Tongue (tissue), 3 donors: ENCODE results near the gene TVP23C. TPM values are rescaled to one million over a fixed set of nuclear protein-coding genes. Genes with fewer than 3 reads are reported as not detected.

ENCODE experiments used
- DNase-seq: peaks from one replicate; pipeline ENCODE4 v3.0.0-alpha.2; 2015
- small RNA-seq: library from RNA; depleted of rRNA; stranded (forward); fragments of <200 nt; gene quantifications from one replicate; pipeline ENCODE3, GENCODE V24; 2014; ENCODE audit warnings: low replicate concordance
- total RNA-seq: library from RNA; depleted of rRNA; stranded (reverse); fragments of >200 nt; gene quantifications from one replicate; pipeline ENCODE4 v1.2.3, GENCODE V29; 2014

TVP23C gene
- total RNA-seq, 1 donor from 2014 or later, result 25.6 TPM

DNA sequence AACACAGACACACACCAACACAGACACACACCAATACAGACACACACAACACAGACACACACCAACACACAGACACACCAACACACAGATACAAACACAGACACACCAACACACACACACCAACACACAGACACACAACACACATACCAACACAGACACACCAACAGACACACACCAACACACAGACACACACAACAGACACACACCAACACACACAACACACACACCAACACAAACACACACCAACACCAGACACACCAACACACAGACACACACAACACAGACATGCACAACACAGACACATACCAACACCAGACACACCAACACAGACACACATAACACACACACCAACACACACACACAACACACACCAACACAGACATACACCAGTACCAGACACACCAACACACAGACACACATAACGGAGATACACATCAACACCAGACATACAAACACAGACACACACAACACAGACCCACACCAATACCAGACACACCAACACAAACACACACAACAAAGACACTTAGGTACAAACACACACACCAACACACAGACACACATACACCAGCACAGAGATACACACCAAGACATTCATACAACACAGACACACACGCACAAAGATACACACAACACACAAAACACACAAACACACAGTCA lies 98.1 kb downstream of the TVP23C start:
- DNase-seq, result no peak

DNA sequence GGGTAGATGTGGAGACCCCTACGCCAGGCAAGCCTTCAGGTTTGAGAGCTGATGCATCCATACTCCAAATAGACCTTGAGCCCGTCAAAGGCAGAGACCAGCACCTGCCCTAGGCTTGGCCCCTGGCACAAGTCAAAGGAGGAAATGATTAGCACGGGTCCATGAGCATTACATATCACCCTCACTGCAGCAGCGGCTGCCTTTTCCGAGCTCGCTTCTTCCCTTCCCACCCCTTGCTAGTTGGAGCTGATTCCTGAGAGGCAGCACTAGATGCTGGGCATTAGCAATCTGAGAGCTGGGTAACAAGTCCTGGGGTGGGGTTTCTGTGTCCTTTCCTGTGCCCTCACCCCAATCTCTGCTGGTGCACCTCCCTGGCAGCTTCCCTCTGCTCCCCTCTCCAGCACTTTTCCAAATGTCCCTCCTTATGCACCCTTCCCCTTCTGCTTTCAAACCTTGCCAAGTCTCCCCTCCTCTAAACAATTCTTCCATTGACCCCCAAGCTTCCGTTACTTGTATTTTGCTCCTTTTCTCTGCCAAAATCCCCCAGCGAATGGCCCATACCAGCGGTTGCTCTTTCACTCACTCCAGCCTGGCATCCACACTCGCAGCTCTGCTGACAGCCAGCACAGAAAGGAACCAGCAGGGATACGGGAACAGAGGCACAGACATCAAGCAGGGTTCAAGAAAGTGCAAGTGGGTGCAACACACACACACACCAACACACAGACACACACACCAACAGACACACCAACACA lies 98.9 kb downstream of the TVP23C start:
- peak; percentile 60 for DNase-seq

DNA sequence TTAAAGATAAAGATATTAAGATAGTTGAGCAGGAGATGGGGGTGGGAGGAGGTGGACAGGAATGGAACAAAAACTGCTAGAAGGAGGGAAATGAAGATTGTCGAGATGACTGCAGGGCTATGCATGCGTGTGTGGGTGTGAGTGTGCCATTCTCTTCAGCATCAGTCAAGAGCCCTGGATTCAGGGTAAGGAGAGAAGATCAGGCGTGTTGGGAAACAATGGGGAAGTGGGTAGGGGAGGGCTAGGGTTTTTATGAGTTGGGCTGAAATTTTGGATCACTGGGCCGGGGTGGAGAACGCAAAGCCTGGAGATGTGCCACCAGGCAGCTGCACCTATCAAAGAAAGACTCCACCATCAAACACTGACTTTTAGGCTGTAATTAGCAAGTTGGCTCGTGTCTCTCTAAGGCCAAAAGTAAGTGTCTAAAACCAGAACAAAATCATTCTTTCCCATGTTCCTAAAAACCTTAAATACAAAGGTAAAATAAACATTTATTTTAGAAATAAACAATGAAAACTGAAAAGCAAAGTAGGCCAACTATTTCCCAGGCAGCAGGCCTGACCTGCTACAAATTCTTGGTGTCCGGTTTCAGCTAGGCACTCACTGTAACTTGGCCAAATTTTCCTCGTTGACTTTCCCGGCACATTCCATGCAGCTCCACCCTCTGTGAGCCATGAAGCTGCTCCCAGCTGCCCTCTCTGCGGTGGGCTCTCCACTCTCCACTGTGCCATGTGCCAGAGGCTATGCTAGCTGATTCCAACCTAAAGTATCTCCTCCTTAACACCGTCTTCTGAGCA lies 100.1 kb downstream of the TVP23C start:
- peak; percentile 93 for DNase-seq

DNA sequence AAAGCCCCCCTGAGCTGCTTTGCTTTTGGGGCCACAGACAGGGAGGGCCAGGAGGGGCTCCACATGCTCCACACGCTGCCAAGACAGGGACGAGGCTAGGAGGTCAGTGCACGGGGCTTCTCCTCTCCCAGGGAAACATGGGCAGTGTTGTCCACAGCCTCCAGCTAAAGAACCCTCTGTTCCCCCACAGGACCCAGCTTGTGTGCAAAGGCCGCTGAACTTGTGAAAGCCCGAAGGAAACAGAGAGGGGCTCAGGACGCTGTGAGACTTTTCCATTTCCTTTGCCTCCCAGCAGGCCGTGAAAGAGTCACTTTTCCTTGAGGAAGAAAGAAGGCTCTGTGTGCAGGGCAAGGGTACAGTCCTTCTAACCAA lies 105.6 kb downstream of the TVP23C start:
- DNase-seq, result no peak

DNA sequence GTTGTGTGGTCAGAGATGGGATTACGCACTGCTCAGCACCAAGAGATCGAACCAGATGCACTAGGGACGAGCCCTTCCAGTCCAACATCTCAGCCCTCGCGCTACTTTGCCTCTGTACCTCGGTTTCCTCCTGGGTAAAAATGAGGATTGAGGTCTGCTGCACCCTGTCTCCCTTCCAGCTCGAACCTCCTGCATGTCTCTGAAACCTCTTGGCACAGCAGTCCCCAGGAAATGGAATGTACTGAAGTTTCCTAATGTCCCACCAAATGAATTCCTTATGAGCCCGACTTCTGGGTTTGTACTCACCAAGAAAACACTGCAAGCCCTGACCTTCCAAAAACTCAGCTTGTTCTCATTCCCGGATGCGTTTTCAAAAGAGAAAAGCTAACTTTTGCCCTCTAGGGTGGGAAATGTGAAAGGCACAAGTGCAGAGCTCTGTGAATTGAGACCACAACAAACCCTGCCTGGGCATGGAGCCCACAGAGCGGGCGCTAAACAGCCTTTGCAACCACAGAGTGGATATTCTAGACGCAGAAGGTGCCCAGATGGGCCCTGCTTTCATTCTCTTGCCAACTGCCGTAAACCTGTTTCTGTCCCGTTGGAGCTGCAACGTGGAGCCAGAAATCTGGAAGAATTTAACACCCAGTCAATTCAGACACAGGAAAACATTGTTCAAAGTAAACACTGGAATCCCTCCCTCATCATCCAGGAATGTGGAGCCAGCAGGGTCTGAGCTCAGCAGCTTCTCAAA lies 106.1 kb downstream of the TVP23C start:
- peak; percentile 98 for DNase-seq

DNA sequence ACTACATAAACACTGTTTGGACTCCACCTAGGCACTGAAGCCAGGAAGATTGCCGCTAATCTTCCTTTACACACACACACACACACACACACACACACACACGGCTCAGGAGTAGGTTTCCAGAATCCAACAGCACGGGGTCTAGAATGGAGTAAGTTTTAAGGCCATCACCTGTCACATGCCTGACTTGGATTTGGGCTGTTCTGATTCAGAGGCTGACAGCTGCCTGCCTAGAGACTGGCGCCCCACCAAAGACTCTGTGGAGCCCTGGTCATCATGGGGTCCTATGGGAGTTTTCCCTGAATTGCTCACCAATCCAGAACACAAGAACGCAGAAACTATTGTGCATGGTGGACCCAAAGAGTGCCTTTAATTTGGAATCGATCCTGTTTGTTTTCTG lies 106.8 kb downstream of the TVP23C start:
- DNase-seq, result peak; percentile 83

DNA sequence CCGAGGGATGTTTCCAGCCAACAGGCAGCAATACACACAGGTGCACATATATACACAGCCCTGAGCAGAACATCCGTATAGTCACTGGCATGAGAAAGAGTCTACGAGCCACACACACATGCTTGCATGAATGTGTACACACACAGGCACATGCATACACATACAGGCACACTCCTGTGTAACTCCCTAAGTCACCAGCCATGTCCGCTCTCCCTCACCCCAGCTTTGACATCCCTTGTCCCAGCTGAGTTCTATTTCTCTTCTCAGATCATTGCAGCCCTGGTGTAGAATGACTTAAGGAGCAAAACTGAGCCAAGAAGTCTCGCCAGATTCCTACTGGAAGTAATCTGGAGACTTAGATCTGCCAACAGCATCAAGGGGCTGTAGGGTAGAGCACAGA lies 108.9 kb downstream of the TVP23C start:
- no peak for DNase-seq

DNA sequence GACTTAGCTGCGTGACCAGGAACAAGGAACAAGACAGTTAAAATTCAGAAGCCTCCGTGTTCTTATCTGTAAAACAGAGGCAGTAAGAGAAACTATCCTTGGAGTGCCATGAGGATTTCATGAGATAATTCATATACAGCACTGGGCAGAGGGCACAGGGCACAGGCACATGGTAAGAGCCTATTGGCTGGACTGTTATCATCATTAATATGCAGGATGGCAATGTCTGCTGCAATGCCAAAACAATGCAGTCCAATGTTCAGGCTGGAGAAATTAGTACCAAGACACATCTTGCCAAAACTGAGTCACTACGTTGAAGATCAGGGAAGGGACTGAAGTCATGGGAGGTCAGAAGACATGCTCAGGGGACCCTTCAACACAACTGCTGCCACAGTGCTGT lies 109.5 kb downstream of the TVP23C start:
- no peak for DNase-seq

DNA sequence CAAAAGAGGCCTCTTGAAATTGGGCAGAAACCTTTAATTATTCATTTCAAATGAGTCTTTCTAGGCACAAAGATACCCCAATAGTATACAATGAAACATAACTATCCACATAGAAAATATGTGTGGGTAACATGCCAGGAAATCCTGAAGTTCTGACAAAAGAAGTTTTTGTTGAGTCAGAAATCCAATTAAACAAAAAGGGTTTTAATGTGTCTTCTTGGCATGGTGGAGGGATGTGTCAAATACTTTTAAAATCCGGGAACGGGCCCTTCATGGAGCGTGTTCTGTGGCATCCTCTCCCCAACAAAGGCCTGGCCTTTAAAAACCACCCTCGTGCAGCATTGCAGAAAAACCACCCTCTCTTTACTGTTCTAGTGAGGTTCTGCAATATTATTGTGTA lies 110.0 kb downstream of the TVP23C start:
- DNase-seq, result no peak

DNA sequence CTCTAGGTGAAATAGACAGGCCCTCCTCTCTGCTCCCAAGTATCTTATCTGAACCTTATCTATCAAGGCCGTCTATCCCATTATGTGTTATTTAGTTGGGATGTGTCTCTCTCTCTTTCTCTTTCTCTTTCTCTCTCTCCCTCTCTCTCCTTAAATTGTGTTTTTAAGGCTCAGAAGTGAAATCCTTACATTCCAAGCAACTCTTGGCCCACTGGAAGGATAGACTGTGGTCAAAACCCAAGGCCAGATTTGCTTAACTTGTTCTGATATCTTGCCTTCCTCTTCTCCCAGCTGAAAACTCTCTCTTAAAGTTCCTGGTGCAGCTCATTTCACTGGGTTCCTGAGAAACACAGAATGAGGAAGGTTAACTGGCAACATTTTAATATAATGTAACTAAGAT lies 110.5 kb downstream of the TVP23C start:
- no peak for DNase-seq

Small RNA genes lying within 50 kb of the gene (small RNA-seq; reads per million reads assigned to genes)
- gene AC005838.1 (not detected), gene RF00090 (not detected)

Other genes starting within 250 kb of the TVP23C start
- not detected for gene TEKT3, start 221.9 kb downstream of the TVP23C start, total RNA-seq
- gene CDRT4, start 95.9 kb downstream of the TVP23C start, total RNA-seq, result not detected
- 1.6 TPM for gene FBXW10B, start 56.2 kb upstream of the TVP23C start, total RNA-seq
- 52.3 TPM for gene TRIM16, start 120.8 kb upstream of the TVP23C start, total RNA-seq
- gene ZNF286A, start 136.3 kb upstream of the TVP23C start, total RNA-seq, result 25.2 TPM
- gene TBC1D26, start 168.8 kb upstream of the TVP23C start, total RNA-seq, result not detected